GM12874 (cell line): ENCODE measurements around the gene KRT72.

Source experiments
- CTCF ChIP-seq: IDR thresholded peaks from 2 replicates; pipeline ENCODE4 v1.5.1; 2011; ENCODE audit warnings: low read depth, mild to moderate bottlenecking, control low read depth, low read length, moderate library complexity; ENCODE audit not compliant: insufficient read depth

Gene KRT72

DNA sequence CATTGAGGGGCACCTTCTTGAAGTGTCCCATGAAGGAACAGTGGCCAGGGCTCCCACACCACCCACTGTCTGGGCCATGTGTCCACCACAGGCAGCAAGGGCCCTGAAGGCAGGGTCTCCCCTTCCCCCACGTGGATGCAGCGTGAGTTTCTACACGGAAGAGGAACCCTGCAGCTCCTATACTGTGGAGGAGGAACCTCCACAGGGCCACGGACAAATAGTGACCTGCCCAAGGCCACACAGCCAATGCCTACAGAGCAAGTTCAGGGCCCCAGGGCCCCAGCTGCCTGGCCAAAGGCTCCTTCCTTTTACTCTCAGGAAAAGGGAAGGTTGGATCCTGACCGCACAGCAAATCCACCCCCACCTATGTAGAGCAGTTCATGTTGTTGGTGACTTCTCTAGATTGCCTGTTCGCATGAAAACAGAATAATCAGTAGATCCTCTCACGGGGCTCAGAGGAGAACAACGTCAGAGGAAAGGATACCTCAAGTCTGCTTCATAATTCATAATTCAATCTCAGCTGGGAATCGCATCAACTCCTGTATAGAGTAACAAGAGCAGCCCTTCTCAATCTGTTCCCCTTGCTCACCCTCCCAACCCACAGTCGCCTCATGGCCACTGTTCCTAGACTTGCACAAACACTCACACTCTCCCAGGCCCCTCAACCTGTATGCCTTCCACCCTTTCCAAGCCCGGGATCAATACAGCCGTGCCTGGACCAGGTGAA lies 28.2 kb upstream of the KRT72 start:
- no peak for TF ChIP-seq CTCF

DNA sequence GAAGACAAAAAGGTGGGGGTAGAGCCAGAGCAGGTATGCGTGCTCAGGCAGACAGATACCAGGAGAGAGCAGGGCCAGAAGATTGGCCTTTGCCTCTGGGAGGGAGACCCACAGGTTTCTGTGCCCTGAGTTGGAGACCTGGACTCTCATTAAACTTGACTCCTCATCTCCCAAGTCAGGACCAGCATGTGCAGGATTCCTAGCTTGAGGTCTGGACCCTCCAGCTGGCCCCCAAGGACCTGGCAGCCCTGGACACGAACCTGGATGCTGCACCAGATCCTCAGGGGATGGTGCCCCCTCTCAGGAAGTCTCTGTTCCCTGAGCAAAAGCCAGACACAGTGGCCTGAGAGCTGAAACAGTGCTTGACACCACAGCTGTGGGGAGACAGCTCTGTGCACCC lies 27.6 kb upstream of the KRT72 start:
- no peak for TF ChIP-seq CTCF

DNA sequence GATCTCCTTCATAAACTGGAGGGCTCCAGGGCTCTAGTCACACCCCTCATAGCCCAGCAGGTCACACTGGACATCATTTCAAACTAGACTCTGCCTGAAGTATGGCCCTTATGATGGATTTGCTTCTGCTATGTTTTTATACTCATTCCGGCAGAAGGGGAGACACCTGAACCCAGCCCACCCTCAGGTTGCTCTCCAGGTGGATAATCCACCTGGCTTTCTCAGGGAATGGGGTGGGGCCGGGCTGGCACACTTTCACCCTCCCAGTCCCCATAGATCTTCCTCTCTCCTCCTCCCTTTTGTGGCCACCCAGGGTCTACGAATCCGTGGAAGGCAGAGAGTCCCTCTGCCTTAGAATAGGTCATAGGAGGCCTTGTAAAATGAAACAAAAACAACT lies 26.8 kb upstream of the KRT72 start:
- TF ChIP-seq CTCF, result no peak

DNA sequence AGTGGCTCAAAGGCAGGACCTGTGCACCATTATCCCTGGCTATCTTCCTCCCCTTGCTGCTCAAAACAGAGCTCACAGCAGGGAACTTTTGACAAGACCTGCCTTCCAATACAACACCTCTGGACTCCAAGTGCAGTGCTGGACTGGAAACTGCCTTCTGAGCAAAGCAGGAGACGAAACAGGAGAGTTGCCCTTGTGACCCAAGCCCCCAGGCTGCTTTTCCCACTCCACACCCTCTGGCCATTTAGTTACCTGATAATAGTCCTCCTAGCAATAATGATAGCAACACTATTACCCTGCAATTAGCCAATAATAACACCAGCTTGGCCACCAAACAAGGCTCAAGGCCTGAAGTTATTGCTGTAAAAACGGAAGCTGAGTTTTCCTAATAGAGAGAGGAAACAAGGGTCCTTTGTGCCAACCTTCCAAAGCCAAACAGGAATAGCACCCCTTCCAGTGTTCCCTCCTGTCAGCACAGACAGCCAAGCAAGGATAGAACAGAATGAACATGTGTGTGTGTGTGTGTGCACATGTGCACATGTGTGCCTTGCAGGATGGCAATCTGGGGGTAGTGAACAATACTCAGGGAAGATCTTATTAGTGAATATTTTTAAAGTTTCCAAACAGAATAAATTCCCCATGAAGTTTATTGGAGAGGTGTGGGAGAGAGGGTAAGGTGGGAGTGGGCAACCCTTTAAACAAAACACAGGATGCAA lies 26.3 kb upstream of the KRT72 start:
- no peak for TF ChIP-seq CTCF

DNA sequence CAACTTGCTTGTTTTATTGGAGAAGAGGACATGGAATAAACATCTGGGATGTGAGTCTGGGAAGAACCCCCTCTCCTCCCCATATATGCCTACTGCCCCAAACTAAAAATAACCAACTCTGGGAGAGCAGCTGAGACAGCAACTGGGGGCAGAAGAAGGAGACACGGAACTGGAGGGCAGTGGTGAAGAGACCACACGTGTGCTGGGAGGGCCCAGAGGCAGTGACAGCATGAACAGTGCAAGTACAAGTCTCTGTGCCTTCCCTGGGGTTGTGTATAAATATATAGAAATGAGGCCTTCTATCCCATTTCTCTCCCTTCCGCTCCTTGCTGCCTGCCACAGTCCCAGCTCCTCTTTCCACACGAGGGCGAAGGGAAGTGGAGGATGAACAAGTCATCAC lies 21.1 kb upstream of the KRT72 start:
- TF ChIP-seq CTCF, result no peak

GRCh38 chr12:52618866-52619265 lies 17.6 kb upstream of the KRT72 start:
- no peak for TF ChIP-seq CTCF

GRCh38 chr12:52618216-52618615 lies 17.0 kb upstream of the KRT72 start, which contains the start of gene KRT73:
TSS of gene KRT73 (minus strand) at chr12:52618559. CDS start at chr12:52618524, 35 bp downstream.
- TF ChIP-seq CTCF, result no peak
